ENCODE results near the gene DCDC1. TPM values are rescaled to one million over a fixed set of nuclear protein-coding genes. Genes with fewer than 3 reads are reported as not detected.

DCDC1 gene
- total RNA-seq, 1 experiment from 2014 or later = 1.5 TPM

GRCh38 chr11:30823119-30823518 lies 546.4 kb downstream of the DCDC1 start:
- H3K36me3 ChIP-seq (ENCODE audit: control insufficient read depth in 1 of 2, insufficient read depth in 2 of 2, low read length in 2 of 2) = no peaks in the 10 kb centered on the region
- no peaks in the 10 kb centered on the region for H3K79me2 ChIP-seq (ENCODE audit: insufficient read depth, low read length)
- intact Hi-C loops (cut with micrococcal nuclease) = no loop called here
- no peaks in the 10 kb centered on the region for H4K20me1 ChIP-seq (ENCODE audit: insufficient read depth)
- 0 out of 2 replicates have a peak, but pooled peaks cover 4% of the 10 kb centered on the region for H3K27me3 ChIP-seq (ENCODE audit: insufficient read depth, low read length)
- POLR2A ChIA-PET = no interaction called here
- H2AFZ ChIP-seq (ENCODE audit: low read depth, low read length, poor library complexity, severe bottlenecking) = no peak overlapping the region
- H3K27ac ChIP-seq (ENCODE audit: low read depth, low read length) = no peak overlapping the region
- DNase-seq (ENCODE audit: low read depth, low spot score) (no peak), ATAC-seq (no peak)
- BruUV-seq (replicated peaks) = no TSS peak
- TF ChIP-seq SRF (IDR thresholded peaks at IDR 0.05; ENCODE audit: low read depth) (no peak), FOSL1 (IDR thresholded peaks at IDR 0.05; ENCODE audit: low read depth) (no peak), MAX (IDR thresholded peaks at IDR 0.05) (no peak), POLR2AphosphoS5 (IDR thresholded peaks at IDR 0.05; ENCODE audit: low read depth, low read length) (no peak), YY1 (IDR thresholded peaks at IDR 0.05; ENCODE audit: extremely low read depth, insufficient replicate concordance, low read depth, low read length) (no peak), ZNF274 (IDR thresholded peaks at IDR 0.05; ENCODE audit: low read depth, low read length) (no peak), JUND (IDR thresholded peaks at IDR 0.05) (no peak), ZBTB33 (IDR thresholded peaks at IDR 0.05; ENCODE audit: extremely low read depth, insufficient replicate concordance, low read length) (no peak), ZFX (IDR thresholded peaks at IDR 0.05) (no peak), REST (IDR thresholded peaks at IDR 0.05; ENCODE audit: low read depth) (no peak), CBX3 (IDR thresholded peaks at IDR 0.05; ENCODE audit: low read depth) (no peak), RAD21 (IDR thresholded peaks at IDR 0.05; ENCODE audit: low read depth) (no peak), SIN3A (IDR thresholded peaks at IDR 0.05; ENCODE audit: low read depth) (no peak), SP1 (IDR thresholded peaks at IDR 0.05; ENCODE audit: low read depth) (no peak)
- TF ChIP-seq, protein P1, sequence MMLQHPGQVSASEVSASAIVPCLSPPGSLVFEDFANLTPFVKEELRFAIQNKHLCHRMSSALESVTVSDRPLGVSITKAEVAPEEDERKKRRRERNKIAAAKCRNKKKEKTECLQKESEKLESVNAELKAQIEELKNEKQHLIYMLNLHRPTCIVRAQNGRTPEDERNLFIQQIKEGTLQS (IDR thresholded peaks at IDR 0.05) = no peak
- no peaks in the 10 kb centered on the region for H3K9me3 ChIP-seq (ENCODE audit: control insufficient read depth in 1 of 2, insufficient read depth in 1 of 2, low read depth in 1 of 2, low read length in 2 of 2)
- RAD21 ChIA-PET (ENCODE audit: low non-redundant PET in 1 of 2, low total read pairs in 2 of 2, uncharacterized antibody in 2 of 2, unreplicated experiment in 2 of 2) = no interaction called here
- H3K4me3 ChIP-seq (replicated peaks in 1 of 2; ENCODE audit: low read depth in 1 of 2, low read length in 2 of 2) = no peak overlapping the region
- H3K9me2 ChIP-seq (ENCODE audit: insufficient read depth) = no peaks in the 10 kb centered on the region
- H3K4me1 ChIP-seq (ENCODE audit: control insufficient read depth in 1 of 2, insufficient read depth in 2 of 2, low read length in 2 of 2) = no peaks in the 10 kb centered on the region
- H3K4me2 ChIP-seq (ENCODE audit: low read length) = no peak overlapping the region
- CTCF ChIA-PET = no interaction called here
- H3K9ac ChIP-seq (ENCODE audit: low read length) = no peak overlapping the region

Data from HCT116 (cell line).